SIG-M5 treated with dmso at 0.1 percent for 504 hours (cell line): ENCODE data around the gene MEGF11.

ENCODE experiments used
- DNase-seq: peaks from one replicate; lab custom pipeline; 2025; ENCODE audit not compliant: unreplicated experiment; lab: John Stamatoyannopoulos, UW

MEGF11 gene

GRCh38 chr15:66172324-66172980 is 81.1 kb downstream of the MEGF11 start:
- DNase-seq = no peak

GRCh38 chr15:66171841-66172240 is 81.7 kb downstream of the MEGF11 start:
- DNase-seq = no peak

GRCh38 chr15:66170716-66171115 is 82.8 kb downstream of the MEGF11 start:
- DNase-seq = no peak

GRCh38 chr15:66170042-66170441 is 83.5 kb downstream of the MEGF11 start:
- no peak for DNase-seq

GRCh38 chr15:66169625-66170024 is 83.9 kb downstream of the MEGF11 start:
- no peak for DNase-seq

GRCh38 chr15:66169023-66169422 is 84.5 kb downstream of the MEGF11 start:
- DNase-seq = no peak

GRCh38 chr15:66167854-66168253 is 85.7 kb downstream of the MEGF11 start:
- DNase-seq = no peak

- DNase-seq = no peak
Observed at GRCh38 chr15:66165856-66166255, 87.7 kb downstream of the MEGF11 start.

GRCh38 chr15:66164788-66165187 is 88.8 kb downstream of the MEGF11 start:
- no peak for DNase-seq

- DNase-seq = no peak
Observed at GRCh38 chr15:66163553-66163952, 90.0 kb downstream of the MEGF11 start.

GRCh38 chr15:66162286-66162685 is 91.3 kb downstream of the MEGF11 start:
- DNase-seq = no peak

GRCh38 chr15:66161575-66162118 is 91.9 kb downstream of the MEGF11 start:
- no peak for DNase-seq

GRCh38 chr15:66161108-66161507 is 92.4 kb downstream of the MEGF11 start:
- DNase-seq = no peak

- no peak for DNase-seq
Observed at GRCh38 chr15:66157507-66157906, 96.0 kb downstream of the MEGF11 start.

GRCh38 chr15:66156310-66156975 is 97.1 kb downstream of the MEGF11 start:
- no peak for DNase-seq

- no peak for DNase-seq
Observed at GRCh38 chr15:66155065-66155464, 98.5 kb downstream of the MEGF11 start.

- DNase-seq = no peak
Observed at GRCh38 chr15:66154581-66154980, 99.0 kb downstream of the MEGF11 start.

GRCh38 chr15:66153549-66154415 is 99.8 kb downstream of the MEGF11 start:
- DNase-seq = no peak

GRCh38 chr15:66152650-66153049 is 100.9 kb downstream of the MEGF11 start:
- no peak for DNase-seq

- no peak for DNase-seq
Observed at GRCh38 chr15:66151809-66152208, 101.7 kb downstream of the MEGF11 start.

GRCh38 chr15:66149871-66150270 is 103.7 kb downstream of the MEGF11 start:
- no peak for DNase-seq

GRCh38 chr15:66148187-66148586 is 105.4 kb downstream of the MEGF11 start:
- no peak for DNase-seq
